Caco-2 (cell line): ENCODE results near the gene RASGRP3. TPM values are rescaled to one million over a fixed set of nuclear protein-coding genes. Genes with fewer than 3 reads are reported as not detected.

Experiments used
- BruUV-seq: library from RNA; stranded (reverse); fragments of 400-500 nt; replicated peaks from 2 replicates; lab custom pipeline; 2021; lab: Mats Ljungman, UMichigan
- CTCF ChIA-PET: fragments of 300-600 bp; sonication (Branson Sonifier 250); formaldehyde crosslinking; loops from one replicate; lab custom pipeline; 2022; ENCODE audit warnings: antibody characterized with exemption; lab: Charles Lee
- POLR2A ChIA-PET: fragments of 300-600 bp; sonication (Branson Sonifier 250); formaldehyde crosslinking; loops from one replicate; lab custom pipeline; 2022; ENCODE audit warnings: antibody characterized with exemption; lab: Charles Lee
- DNase-seq, 2 experiments: peaks; one replicate each; pipeline versions ENCODE4 v3.0.0 to v3.0.0-alpha.2; 2020 to 2022
- H3K27me3 ChIP-seq: replicated peaks from 2 replicates; pipeline ENCODE4 v1.6.0; 2011; ENCODE audit warnings: low read length; ENCODE audit not compliant: control insufficient read depth, insufficient read depth
- H3K36me3 ChIP-seq: 2 replicates; pipeline ENCODE4 v1.5.1; 2011; ENCODE audit warnings: low read length; ENCODE audit not compliant: control insufficient read depth, insufficient read depth
- H3K4me1 ChIP-seq: fragments of 250-450 bp; sonication (Bioruptor Pico); 2 replicates; pipeline ENCODE4 v1.5.1; 2020; ENCODE audit warnings: mild to moderate bottlenecking
- H3K4me3 ChIP-seq: 2 replicates; pipeline ENCODE4 v1.5.1; 2011; ENCODE audit warnings: low read depth, mild to moderate bottlenecking, control low read depth, low read length
- H3K9me3 ChIP-seq: fragments of 250-450 bp; sonication (Bioruptor Pico); 2 replicates; pipeline ENCODE4 v1.5.1; 2020; ENCODE audit warnings: mild to moderate bottlenecking, moderate library complexity
- H3K27ac Mint-ChIP-seq: one replicate; pipeline ENCODE4 v1.8.0; 2022; ENCODE audit warnings: mixed read lengths; ENCODE audit not compliant: unreplicated experiment
- H3K27me3 Mint-ChIP-seq: one replicate; pipeline ENCODE4 v1.8.0; 2022; ENCODE audit warnings: mixed read lengths; ENCODE audit not compliant: insufficient read depth, unreplicated experiment
- H3K36me3 Mint-ChIP-seq: one replicate; pipeline ENCODE4 v1.8.0; 2022; ENCODE audit warnings: mild to moderate bottlenecking, mixed read lengths; ENCODE audit not compliant: insufficient read depth, unreplicated experiment
- H3K4me1 Mint-ChIP-seq: one replicate; pipeline ENCODE4 v1.8.0; 2022; ENCODE audit warnings: low read depth, mixed read lengths; ENCODE audit not compliant: unreplicated experiment
- H3K4me3 Mint-ChIP-seq: one replicate; pipeline ENCODE4 v1.8.0; 2022; ENCODE audit warnings: mild to moderate bottlenecking, moderate library complexity, mixed read lengths; ENCODE audit not compliant: unreplicated experiment
- H3K9me3 Mint-ChIP-seq: one replicate; pipeline ENCODE4 v1.8.0; 2022; ENCODE audit warnings: mixed read lengths; ENCODE audit not compliant: unreplicated experiment
- CTCF ChIP-seq, 2 experiments: fragments of 200-600 bp in 1 of 2; IDR thresholded peaks; 1 replicate in 1 of 2; 2 replicates in 1 of 2; pipeline versions ENCODE4 v1.5.1 to v1.8.0; 2011 to 2022; ENCODE audit warnings: antibody characterized with exemption in 1 of 2, control low read depth in 1 of 2, inconsistent platforms in 1 of 2, low read depth in 1 of 2, low read length in 1 of 2, mild to moderate bottlenecking in 1 of 2, moderate library complexity in 1 of 2; ENCODE audit not compliant: insufficient read depth in 1 of 2, severe bottlenecking in 1 of 2, unreplicated experiment in 1 of 2
- intact Hi-C: fragments of 100-400 bp; cut with micrococcal nuclease; formaldehyde crosslinking; loops from one replicate; pipeline ENCODE4 v1.10.0; 2022; ENCODE audit not compliant: unreplicated experiment
- total RNA-seq: library from RNA; stranded (reverse); gene quantifications from 2 replicates; pipeline ENCODE4 v1.2.3, GENCODE V29; 2022

RASGRP3 gene
- total RNA-seq, 1 experiment from 2014 or later: 9.2 TPM

- no peak overlapping the region for H3K4me3 Mint-ChIP-seq
Measured at GRCh38 chr2:33550206-33550605, 73.8 kb downstream of the RASGRP3 start.

GRCh38 chr2:33552758-33553461 is 76.5 kb downstream of the RASGRP3 start:
- peaks cover 8% of the 10 kb centered on the region for H3K4me1 ChIP-seq
- no peaks in the 10 kb centered on the region for H3K9me3 Mint-ChIP-seq
- H3K4me3 Mint-ChIP-seq: no peak overlapping the region
- no peak for TF ChIP-seq CTCF (IDR thresholded peaks at IDR 0.05; ENCODE audit: insufficient read depth in 1 of 2, low read depth in 1 of 2, low read length in 1 of 2, severe bottlenecking in 1 of 2, unreplicated experiment in 1 of 2)
- no peak overlapping the region for H3K4me3 ChIP-seq
- no peaks in the 10 kb centered on the region for H3K36me3 Mint-ChIP-seq
- CTCF ChIA-PET: no interaction called here
- H3K27ac Mint-ChIP-seq: no peak overlapping the region
- POLR2A ChIA-PET: no interaction called here
- DNase-seq: no peak
- no peaks in the 10 kb centered on the region for H3K27me3 ChIP-seq
- H3K4me1 Mint-ChIP-seq: peaks cover 7% of the 10 kb centered on the region
- H3K9me3 ChIP-seq: no peaks in the 10 kb centered on the region
- no peaks in the 10 kb centered on the region for H3K27me3 Mint-ChIP-seq
- intact Hi-C loops: no loop called here
- H3K36me3 ChIP-seq: no peaks in the 10 kb centered on the region
- no TSS peak for BruUV-seq

More at GRCh38 chr2:33550206-33550605, 73.8 kb downstream of the RASGRP3 start:
- Mint-ChIP-seq H3K27me3 (no peaks in the 10 kb centered on the region), H3K4me1 (peaks cover 7% of the 10 kb centered on the region), H3K9me3 (no peaks in the 10 kb centered on the region), H3K27ac (no peak overlapping the region), H3K36me3 (no peaks in the 10 kb centered on the region)
- Histone ChIP-seq H3K36me3 (no peaks in the 10 kb centered on the region), H3K4me3 (no peak overlapping the region), H3K4me1 (peaks cover 8% of the 10 kb centered on the region), H3K27me3 (no peaks in the 10 kb centered on the region), H3K9me3 (0 out of 2 replicates have a peak, but pooled peaks cover 3% of the 10 kb centered on the region)
- no peak for DNase-seq
- TF ChIP-seq CTCF (IDR thresholded peaks at IDR 0.05; ENCODE audit: insufficient read depth in 1 of 2, low read depth in 1 of 2, low read length in 1 of 2, severe bottlenecking in 1 of 2, unreplicated experiment in 1 of 2): no peak
- no TSS peak for BruUV-seq
- intact Hi-C loops: no loop called here
- CTCF ChIA-PET: no interaction called here
- POLR2A ChIA-PET: no interaction called here

GRCh38 chr2:33555681-33556080 is 79.2 kb downstream of the RASGRP3 start:
- no peak for DNase-seq
- BruUV-seq: no TSS peak
- no peaks in the 10 kb centered on the region for H3K36me3 Mint-ChIP-seq
- intact Hi-C loops: loop anchor here (5.0 kb wide), 1 partner anchor 78 kb away; the partner anchor contains the start of gene RASGRP3
- no peaks in the 10 kb centered on the region for H3K27me3 Mint-ChIP-seq
- no peak overlapping the region for H3K27ac Mint-ChIP-seq
- peaks cover 7% of the 10 kb centered on the region for H3K4me1 Mint-ChIP-seq
- Histone ChIP-seq H3K36me3 (no peaks in the 10 kb centered on the region), H3K4me1 (peaks cover 8% of the 10 kb centered on the region), H3K27me3 (no peaks in the 10 kb centered on the region), H3K4me3 (no peak overlapping the region), H3K9me3 (no peaks in the 10 kb centered on the region)
- ChIA-PET POLR2A (no interaction called here), CTCF (interaction anchor here (0.6 to 1.0 kb wide), 2 partner anchors 28 to 783 kb away, joined by 3 read pairs; no protein-coding TSS in a partner anchor)
- no peaks in the 10 kb centered on the region for H3K9me3 Mint-ChIP-seq
- H3K4me3 Mint-ChIP-seq: no peak overlapping the region
- no peak for TF ChIP-seq CTCF (IDR thresholded peaks at IDR 0.05; ENCODE audit: insufficient read depth in 1 of 2, low read depth in 1 of 2, low read length in 1 of 2, severe bottlenecking in 1 of 2, unreplicated experiment in 1 of 2)
